HepG2 (cell line): ENCODE results near the gene GDAP2. TPM values are rescaled to one million over a fixed set of nuclear protein-coding genes. Genes with fewer than 3 reads are reported as not detected.

ENCODE experiments used
- FOSL2 ChIP-seq: sonication (generic); formaldehyde crosslinking; IDR thresholded peaks from 2 replicates; pipeline ENCODE4 v1.4.0; 2020; ENCODE audit warnings: missing genetic modification reagents
- FOXC1 ChIP-seq: sonication (generic); formaldehyde crosslinking; IDR thresholded peaks from 2 replicates; pipeline ENCODE4 v1.8.0; 2022; ENCODE audit warnings: mild to moderate bottlenecking, missing genetic modification reagents, borderline replicate concordance
- KLF16 ChIP-seq, 2 experiments: sonication (generic) in 1 of 2; formaldehyde crosslinking in 1 of 2; IDR thresholded peaks; 2 replicates each; pipeline versions ENCODE4 v1.6.1 to v1.8.0; 2016 to 2023; ENCODE audit warnings: missing genetic modification reagents in 2 of 2, missing compliant biosample characterization in 1 of 2
- KMT2A ChIP-seq: sonication (generic); formaldehyde crosslinking; IDR thresholded peaks from 2 replicates; pipeline ENCODE4 v1.4.0; 2020; ENCODE audit warnings: missing genetic modification reagents
- PRMT3 ChIP-seq: sonication (generic); formaldehyde crosslinking; IDR thresholded peaks from 2 replicates; pipeline ENCODE4 v1.8.1; 2022; ENCODE audit warnings: low read depth, mild to moderate bottlenecking, moderate library complexity, missing genetic modification reagents, borderline replicate concordance
- SRY ChIP-seq: sonication (generic); formaldehyde crosslinking; IDR thresholded peaks from 2 replicates; pipeline ENCODE4 v1.8.0; 2022; ENCODE audit warnings: mild to moderate bottlenecking, missing genetic modification reagents
- TAF15 ChIP-seq: fragments of 200-400 bp; formaldehyde crosslinking; IDR thresholded peaks from one replicate; pipeline ENCODE4 v1.6.1; 2018; ENCODE audit warnings: mild to moderate bottlenecking, low read depth, low read length; ENCODE audit not compliant: poor library complexity, severe bottlenecking
- TBL1XR1 ChIP-seq: fragments of 150-350 bp; IDR thresholded peaks from 2 replicates; pipeline ENCODE4 v1.6.1; 2014; ENCODE audit warnings: borderline replicate concordance, low read length; ENCODE audit not compliant: partially characterized antibody
- TOPORS ChIP-seq: sonication (generic); formaldehyde crosslinking; IDR thresholded peaks from 2 replicates; pipeline ENCODE4 v1.8.0; 2023; ENCODE audit warnings: mild to moderate bottlenecking, missing genetic modification reagents
- ZNF24 ChIP-seq: fragments of 450-650 bp; IDR thresholded peaks from 2 replicates; pipeline ENCODE4 v1.6.1; 2017; ENCODE audit warnings: antibody characterized with exemption, mild to moderate bottlenecking
- ZNF44 ChIP-seq: sonication (generic); formaldehyde crosslinking; IDR thresholded peaks from 2 replicates; pipeline ENCODE4 v1.5.1; 2020; ENCODE audit warnings: mild to moderate bottlenecking, missing genetic modification reagents
- ZNF468 ChIP-seq: sonication (generic); formaldehyde crosslinking; IDR thresholded peaks from 2 replicates; pipeline ENCODE4 v1.8.0; 2022; ENCODE audit warnings: mild to moderate bottlenecking, moderate library complexity, missing genetic modification reagents
- ZNF678 ChIP-seq: sonication (generic); formaldehyde crosslinking; IDR thresholded peaks from 2 replicates; pipeline ENCODE4 v1.4.0; 2020; ENCODE audit warnings: mild to moderate bottlenecking, missing genetic modification reagents
- polyA plus RNA-seq, 8 experiments: library from polyadenylated mRNA; depleted of rRNA in 3 of 8; stranded (reverse) in 7 of 8; unstranded in 1 of 8; fragments of >200 nt; fragmentation: Illumina TruSeq in 4 of 8; extraction: Trizol in 4 of 8; gene quantifications; 2 replicates each; pipeline versions ENCODE4 v1.2.1 to v1.2.3, GENCODE V29; 2011 to 2016; ENCODE audit warnings: low read depth in 4 of 8, missing spikeins in 1 of 8, mixed read lengths in 1 of 8; ENCODE audit not compliant: insufficient read depth in 1 of 8
- total RNA-seq, 5 experiments: library from RNA; depleted of rRNA; stranded (reverse); fragments of >200 nt; fragmentation: Illumina TruSeq; extraction: Trizol; gene quantifications; 2 replicates each; pipeline ENCODE4 v1.2.3, GENCODE V29; 2016; ENCODE audit warnings: low read depth in 1 of 5
- TF ChIP-seq, protein P1 (sequence below): sonication (generic); formaldehyde crosslinking; IDR thresholded peaks from 2 replicates; pipeline ENCODE4 v1.5.1; 2020; ENCODE audit warnings: mild to moderate bottlenecking, missing genetic modification reagents, borderline replicate concordance
- TF ChIP-seq, protein P2 (sequence below): sonication (generic); formaldehyde crosslinking; IDR thresholded peaks from 2 replicates; pipeline ENCODE4 v1.4.0; 2020; ENCODE audit warnings: mild to moderate bottlenecking, low read depth, missing genetic modification reagents
- TF ChIP-seq, protein P3 (sequence below): sonication (generic); formaldehyde crosslinking; IDR thresholded peaks from 2 replicates; pipeline ENCODE4 v1.8.0; 2022; ENCODE audit warnings: mild to moderate bottlenecking, missing genetic modification reagents, borderline replicate concordance
- TF ChIP-seq, protein P4 (sequence below), 2 experiments: sonication (generic) in 1 of 2; formaldehyde crosslinking in 1 of 2; IDR thresholded peaks; 2 replicates each; pipeline versions ENCODE4 v1.4.0 to v1.6.1; 2018 to 2020; ENCODE audit warnings: missing genetic modification reagents in 2 of 2, borderline replicate concordance in 1 of 2, low read depth in 1 of 2, mild to moderate bottlenecking in 1 of 2, missing biosample characterization in 1 of 2

The GDAP2 gene
- total and polyA plus RNA-seq, 2 of the 13 experiments (the other 11 are each of a cell fraction or from before 2014, with no cell fraction given), result 11.4 to 23.2 TPM

DNA sequence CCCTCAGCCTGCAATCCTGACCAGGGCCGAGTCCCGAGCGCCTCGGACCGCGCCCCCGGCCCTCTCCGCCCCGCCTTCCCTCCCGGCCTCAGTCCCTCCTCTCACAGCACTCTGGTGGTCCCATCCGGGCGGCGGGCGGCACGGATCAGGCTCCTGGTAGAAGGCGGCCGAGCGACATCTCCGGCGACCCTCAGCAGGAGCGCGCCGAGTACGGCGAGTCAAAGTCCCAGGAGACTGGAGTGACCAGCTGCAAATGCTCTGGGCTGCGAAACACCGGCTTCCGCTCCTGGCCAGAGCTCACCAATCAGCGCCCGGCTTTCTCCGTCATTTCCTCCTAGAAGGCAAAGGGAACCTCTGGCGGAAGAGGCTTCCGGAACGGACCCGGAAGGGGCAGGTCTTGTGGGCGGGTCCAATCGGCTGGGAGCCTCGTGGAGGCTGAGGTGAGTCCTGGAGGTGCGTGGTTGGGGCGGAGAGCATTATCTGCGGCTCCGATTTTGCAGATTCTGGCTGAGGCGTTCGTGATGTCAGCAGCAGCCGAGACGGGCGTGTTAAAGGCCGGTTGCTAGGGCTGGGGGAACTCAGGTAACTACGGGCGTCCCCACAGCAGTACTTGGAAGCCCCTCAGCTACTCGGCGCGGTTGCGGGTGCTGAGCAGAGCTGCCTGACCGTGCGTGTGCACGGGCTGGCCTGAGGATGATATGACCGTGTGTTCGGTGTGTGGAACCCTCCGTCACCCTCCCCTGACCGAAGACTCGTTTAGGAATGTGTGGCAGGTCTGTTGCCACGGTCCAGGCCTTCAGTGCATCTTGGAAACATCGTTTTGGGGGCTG is at the start of gene GDAP2, which contains the start of gene WDR3 (continued):
- TF ChIP-seq, protein P1, sequence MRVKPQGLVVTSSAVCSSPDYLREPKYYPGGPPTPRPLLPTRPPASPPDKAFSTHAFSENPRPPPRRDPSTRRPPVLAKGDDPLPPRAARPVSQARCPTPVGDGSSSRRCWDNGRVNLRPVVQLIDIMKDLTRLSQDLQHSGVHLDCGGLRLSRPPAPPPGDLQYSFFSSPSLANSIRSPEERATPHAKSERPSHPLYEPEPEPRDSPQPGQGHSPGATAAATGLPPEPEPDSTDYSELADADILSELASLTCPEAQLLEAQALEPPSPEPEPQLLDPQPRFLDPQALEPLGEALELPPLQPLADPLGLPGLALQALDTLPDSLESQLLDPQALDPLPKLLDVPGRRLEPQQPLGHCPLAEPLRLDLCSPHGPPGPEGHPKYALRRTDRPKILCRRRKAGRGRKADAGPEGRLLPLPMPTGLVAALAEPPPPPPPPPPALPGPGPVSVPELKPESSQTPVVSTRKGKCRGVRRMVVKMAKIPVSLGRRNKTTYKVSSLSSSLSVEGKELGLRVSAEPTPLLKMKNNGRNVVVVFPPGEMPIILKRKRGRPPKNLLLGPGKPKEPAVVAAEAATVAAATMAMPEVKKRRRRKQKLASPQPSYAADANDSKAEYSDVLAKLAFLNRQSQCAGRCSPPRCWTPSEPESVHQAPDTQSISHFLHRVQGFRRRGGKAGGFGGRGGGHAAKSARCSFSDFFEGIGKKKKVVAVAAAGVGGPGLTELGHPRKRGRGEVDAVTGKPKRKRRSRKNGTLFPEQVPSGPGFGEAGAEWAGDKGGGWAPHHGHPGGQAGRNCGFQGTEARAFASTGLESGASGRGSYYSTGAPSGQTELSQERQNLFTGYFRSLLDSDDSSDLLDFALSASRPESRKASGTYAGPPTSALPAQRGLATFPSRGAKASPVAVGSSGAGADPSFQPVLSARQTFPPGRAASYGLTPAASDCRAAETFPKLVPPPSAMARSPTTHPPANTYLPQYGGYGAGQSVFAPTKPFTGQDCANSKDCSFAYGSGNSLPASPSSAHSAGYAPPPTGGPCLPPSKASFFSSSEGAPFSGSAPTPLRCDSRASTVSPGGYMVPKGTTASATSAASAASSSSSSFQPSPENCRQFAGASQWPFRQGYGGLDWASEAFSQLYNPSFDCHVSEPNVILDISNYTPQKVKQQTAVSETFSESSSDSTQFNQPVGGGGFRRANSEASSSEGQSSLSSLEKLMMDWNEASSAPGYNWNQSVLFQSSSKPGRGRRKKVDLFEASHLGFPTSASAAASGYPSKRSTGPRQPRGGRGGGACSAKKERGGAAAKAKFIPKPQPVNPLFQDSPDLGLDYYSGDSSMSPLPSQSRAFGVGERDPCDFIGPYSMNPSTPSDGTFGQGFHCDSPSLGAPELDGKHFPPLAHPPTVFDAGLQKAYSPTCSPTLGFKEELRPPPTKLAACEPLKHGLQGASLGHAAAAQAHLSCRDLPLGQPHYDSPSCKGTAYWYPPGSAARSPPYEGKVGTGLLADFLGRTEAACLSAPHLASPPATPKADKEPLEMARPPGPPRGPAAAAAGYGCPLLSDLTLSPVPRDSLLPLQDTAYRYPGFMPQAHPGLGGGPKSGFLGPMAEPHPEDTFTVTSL, result no peak
- TF ChIP-seq TAF15 (no peak), ZNF678 (CRISPR knock-in tag) (0 out of 2 replicates have a peak, but pooled peaks have one; percentile 27), KLF16 (CRISPR knock-in tag; IDR thresholded peaks at IDR 0.05) (peak in 1 of 2 experiments; percentile 70; a peak in 2 of 4 replicates), FOSL2 (CRISPR knock-in tag) (no peak), KMT2A (peak; percentile 52), TBL1XR1 (no peak), SRY (0 out of 2 replicates have a peak, but pooled peaks have one; percentile 45), PRMT3 (CRISPR knock-in tag) (no peak), FOXC1 (CRISPR knock-in tag) (no peak), ZNF44 (CRISPR knock-in tag) (peak; percentile 40; the same call in 1 of the 2 replicates), ZNF24 (no peak), ZNF468 (CRISPR knock-in tag) (peak; percentile 82; the same call in 1 of the 2 replicates), TOPORS (CRISPR knock-in tag) (no peak)
- TF ChIP-seq, protein P2, sequence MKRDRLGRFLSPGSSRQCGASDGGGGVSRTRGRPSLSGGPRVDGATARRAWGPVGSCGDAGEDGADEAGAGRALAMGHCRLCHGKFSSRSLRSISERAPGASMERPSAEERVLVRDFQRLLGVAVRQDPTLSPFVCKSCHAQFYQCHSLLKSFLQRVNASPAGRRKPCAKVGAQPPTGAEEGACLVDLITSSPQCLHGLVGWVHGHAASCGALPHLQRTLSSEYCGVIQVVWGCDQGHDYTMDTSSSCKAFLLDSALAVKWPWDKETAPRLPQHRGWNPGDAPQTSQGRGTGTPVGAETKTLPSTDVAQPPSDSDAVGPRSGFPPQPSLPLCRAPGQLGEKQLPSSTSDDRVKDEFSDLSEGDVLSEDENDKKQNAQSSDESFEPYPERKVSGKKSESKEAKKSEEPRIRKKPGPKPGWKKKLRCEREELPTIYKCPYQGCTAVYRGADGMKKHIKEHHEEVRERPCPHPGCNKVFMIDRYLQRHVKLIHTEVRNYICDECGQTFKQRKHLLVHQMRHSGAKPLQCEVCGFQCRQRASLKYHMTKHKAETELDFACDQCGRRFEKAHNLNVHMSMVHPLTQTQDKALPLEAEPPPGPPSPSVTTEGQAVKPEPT (CRISPR knock-in tag), result no peak
- TF ChIP-seq, protein P3, sequence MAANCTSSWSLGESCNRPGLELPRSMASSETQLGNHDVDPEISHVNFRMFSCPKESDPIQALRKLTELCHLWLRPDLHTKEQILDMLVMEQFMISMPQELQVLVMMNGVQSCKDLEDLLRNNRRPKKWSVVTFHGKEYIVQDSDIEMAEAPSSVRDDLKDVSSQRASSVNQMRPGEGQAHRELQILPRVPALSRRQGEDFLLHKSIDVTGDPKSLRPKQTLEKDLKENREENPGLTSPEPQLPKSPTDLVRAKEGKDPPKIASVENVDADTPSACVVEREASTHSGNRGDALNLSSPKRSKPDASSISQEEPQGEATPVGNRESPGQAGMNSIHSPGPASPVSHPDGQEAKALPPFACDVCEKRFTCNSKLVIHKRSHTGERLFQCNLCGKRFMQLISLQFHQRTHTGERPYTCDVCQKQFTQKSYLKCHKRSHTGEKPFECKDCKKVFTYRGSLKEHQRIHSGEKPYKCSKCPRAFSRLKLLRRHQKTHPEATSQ (CRISPR knock-in tag), result peak; percentile 47; the same call in 1 of the 2 replicates
- TF ChIP-seq, protein P4, sequence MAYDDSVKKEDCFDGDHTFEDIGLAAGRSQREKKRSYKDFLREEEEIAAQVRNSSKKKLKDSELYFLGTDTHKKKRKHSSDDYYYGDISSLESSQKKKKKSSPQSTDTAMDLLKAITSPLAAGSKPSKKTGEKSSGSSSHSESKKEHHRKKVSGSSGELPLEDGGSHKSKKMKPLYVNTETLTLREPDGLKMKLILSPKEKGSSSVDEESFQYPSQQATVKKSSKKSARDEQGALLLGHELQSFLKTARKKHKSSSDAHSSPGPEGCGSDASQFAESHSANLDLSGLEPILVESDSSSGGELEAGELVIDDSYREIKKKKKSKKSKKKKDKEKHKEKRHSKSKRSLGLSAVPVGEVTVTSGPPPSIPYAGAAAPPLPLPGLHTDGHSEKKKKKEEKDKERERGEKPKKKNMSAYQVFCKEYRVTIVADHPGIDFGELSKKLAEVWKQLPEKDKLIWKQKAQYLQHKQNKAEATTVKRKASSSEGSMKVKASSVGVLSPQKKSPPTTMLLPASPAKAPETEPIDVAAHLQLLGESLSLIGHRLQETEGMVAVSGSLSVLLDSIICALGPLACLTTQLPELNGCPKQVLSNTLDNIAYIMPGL (CRISPR knock-in tag; IDR thresholded peaks at IDR 0.05; ENCODE audit: borderline replicate concordance in 1 of 2, low read depth in 1 of 2), result peak in 1 of 2 experiments; percentile 88; a peak in 2 of 4 replicates
